Measurements from ENCODE around the gene ITPKB. TPM values are rescaled to one million over a fixed set of nuclear protein-coding genes. Genes with fewer than 3 reads are reported as not detected.

Gene ITPKB
- total RNA-seq, 2 donors from 2014 or later: 13.0 to 21.1 TPM

- TF ChIP-seq POLR2A (IDR thresholded peaks at IDR 0.05): no peak
- no peak for TF ChIP-seq CTCF (IDR thresholded peaks at IDR 0.05)
- no peaks in the 10 kb centered on the region for H3K36me3 ChIP-seq (replicated peaks in 1 of 2; ENCODE audit: insufficient read depth in 1 of 2, low read depth in 2 of 2)
- H3K4me3 ChIP-seq: peak overlapping the region; percentile 59 to 75
- ATAC-seq (peak; percentile 19), DNase-seq (peak in 2 of 4 donors; percentile 30 to 39)
- no peaks in the 10 kb centered on the region for H3K27me3 ChIP-seq
- peak overlapping the region in 3 of 4 donors; percentile 72 to 85 (median 83) for H3K27ac ChIP-seq
- no peaks in the 10 kb centered on the region for H3K9me3 ChIP-seq
- peaks cover 44% of the 10 kb centered on the region for H3K4me1 ChIP-seq
- 57 to 63% methylated on average over 23 to 30 of the region's 89 CpGs for WGBS, 2 donors
- intact Hi-C loops (cut with DNase I): no loop called here
These were observed 1.9 kb downstream of the ITPKB start for GRCh38 chr1:226736908-226737818.

- no peak for ATAC-seq
- Histone ChIP-seq H3K36me3 (replicated peaks in 1 of 2; ENCODE audit: insufficient read depth in 1 of 2, low read depth in 2 of 2) (no peaks in the 10 kb centered on the region), H3K4me1 (peaks cover 49% of the 10 kb centered on the region), H3K9me3 (no peaks in the 10 kb centered on the region), H3K27me3 (no peaks in the 10 kb centered on the region), H3K4me3 (no peak overlapping the region), H3K27ac (no peak overlapping the region)
- TF ChIP-seq POLR2A (IDR thresholded peaks at IDR 0.05): no peak
- TF ChIP-seq CTCF (IDR thresholded peaks at IDR 0.05): no peak
- DNase-seq: no peak
- intact Hi-C loops (cut with DNase I): no loop called here
- WGBS, 2 donors: 75 to 86% methylated on average over 26 to 33 of the region's 39 CpGs
These were observed 2.8 kb downstream of the ITPKB start for GRCh38 chr1:226736001-226736907.

- 81 to 90% methylated on average over 5 to 10 of the region's 12 CpGs for whole genome bisulfite sequencing, 2 donors
- Histone ChIP-seq H3K27ac (no peak overlapping the region), H3K4me1 (peaks cover 56% of the 10 kb centered on the region), H3K36me3 (replicated peaks in 1 of 2; ENCODE audit: insufficient read depth in 1 of 2, low read depth in 2 of 2) (no peaks in the 10 kb centered on the region), H3K4me3 (no peak overlapping the region), H3K9me3 (no peaks in the 10 kb centered on the region), H3K27me3 (no peaks in the 10 kb centered on the region)
- DNase-seq (no peak), ATAC-seq (no peak)
- intact Hi-C loops (cut with DNase I): no loop called here
- TF ChIP-seq POLR2A (IDR thresholded peaks at IDR 0.05) (no peak), CTCF (IDR thresholded peaks at IDR 0.05) (no peak)
These were observed 3.5 kb downstream of the ITPKB start for GRCh38 chr1:226735576-226735975.

GRCh38 chr1:226734611-226735153 is 4.4 kb downstream of the ITPKB start:
- H3K27me3 ChIP-seq: no peaks in the 10 kb centered on the region
- H3K9me3 ChIP-seq: no peaks in the 10 kb centered on the region
- intact Hi-C loops (cut with DNase I): no loop called here
- peaks cover 58% of the 10 kb centered on the region for H3K4me1 ChIP-seq
- no peak overlapping the region for H3K4me3 ChIP-seq
- no peaks in the 10 kb centered on the region for H3K36me3 ChIP-seq (replicated peaks in 1 of 2; ENCODE audit: insufficient read depth in 1 of 2, low read depth in 2 of 2)
- H3K27ac ChIP-seq: no peak overlapping the region
- 71 to 72% methylated on average over 3 of the region's 3 CpGs for WGBS, 2 donors
- TF ChIP-seq CTCF (IDR thresholded peaks at IDR 0.05) (no peak), POLR2A (IDR thresholded peaks at IDR 0.05) (no peak)
- DNase-seq (no peak), ATAC-seq (no peak)
